ENCODE data around the gene ACOD1. TPM values are rescaled to one million over a fixed set of nuclear protein-coding genes. Genes with fewer than 3 reads are reported as not detected.
"Not testable (repeated sequence)": the region's sequence is repeated elsewhere in the genome, so short reads cannot be mapped to it uniquely, and the experiment has no call there.

The ACOD1 gene
- polyA plus RNA-seq, 3 donors, result not detected

DNA sequence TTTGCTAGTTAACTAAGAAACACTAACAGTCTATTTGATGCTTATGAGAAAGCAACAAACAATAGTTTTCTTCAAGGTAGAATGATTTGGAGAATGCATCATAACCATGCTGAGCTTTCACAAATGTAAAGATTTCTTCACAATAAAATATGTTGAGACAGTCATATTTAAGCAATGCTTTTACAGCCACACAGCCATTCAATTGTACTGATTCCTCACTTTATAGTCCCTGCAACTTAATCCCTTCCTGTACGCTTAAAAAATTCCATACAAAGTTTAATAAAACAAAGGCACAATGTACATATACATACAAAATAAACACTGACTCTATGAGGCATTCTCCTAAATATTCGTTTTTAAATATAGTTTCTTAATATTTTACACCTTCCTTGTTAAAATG is 4.7 kb upstream of the ACOD1 start:
- no peak for DNase-seq (ENCODE audit: extremely low read depth in 1 of 11, low read depth in 9 of 11, low spot score in 4 of 11)

DNA sequence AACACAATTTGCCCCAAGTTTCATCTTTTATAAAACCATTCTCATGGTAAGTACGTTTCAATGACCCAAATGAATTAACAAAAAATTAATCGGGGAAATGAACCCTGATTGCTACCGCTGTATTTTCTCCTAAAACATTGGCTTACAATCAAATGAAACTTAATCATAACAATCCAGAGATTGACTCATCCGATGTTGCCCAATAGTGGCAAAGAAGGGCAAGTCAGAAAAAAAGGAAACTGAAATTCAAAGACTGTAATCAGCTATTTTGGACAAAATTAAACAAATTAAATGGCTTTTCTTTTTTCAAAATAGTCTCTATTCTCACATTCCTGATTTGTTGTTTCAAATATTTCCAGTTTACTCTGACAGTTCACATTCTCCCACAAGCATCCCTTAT is 3.9 kb upstream of the ACOD1 start:
- DNase-seq (ENCODE audit: extremely low read depth in 1 of 11, low read depth in 9 of 11, low spot score in 4 of 11), result no peak

DNA sequence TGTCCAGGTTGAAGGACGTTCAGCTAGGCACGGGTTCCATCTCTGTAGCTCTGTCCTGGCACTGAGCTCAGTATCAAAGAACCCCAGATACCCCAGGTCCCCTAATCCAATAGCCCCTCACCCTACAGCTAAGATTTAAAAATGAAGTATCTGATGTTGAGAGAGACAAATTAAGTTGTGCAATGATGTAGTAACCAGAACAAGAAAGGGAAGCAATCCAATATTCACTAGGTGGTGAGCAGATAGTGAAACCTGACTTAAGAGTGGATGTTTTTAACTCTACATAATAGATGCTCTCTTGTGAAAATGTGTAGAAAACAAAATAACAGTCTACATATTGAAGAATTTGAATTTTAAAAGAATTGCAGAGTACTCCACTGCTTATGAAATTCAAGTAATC is 1.8 kb downstream of the ACOD1 start:
- no peak for DNase-seq (ENCODE audit: extremely low read depth in 1 of 11, low read depth in 9 of 11, low spot score in 4 of 11)

- no peak for DNase-seq (ENCODE audit: extremely low read depth in 1 of 11, low read depth in 9 of 11, low spot score in 4 of 11)
Measured at GRCh38 chr13:76953968-76954367, 5.7 kb downstream of the ACOD1 start.

GRCh38 chr13:76954538-76954937 is 6.2 kb downstream of the ACOD1 start:
- DNase-seq (ENCODE audit: extremely low read depth in 1 of 11, low read depth in 9 of 11, low spot score in 4 of 11), result no peak

- no peak for DNase-seq (ENCODE audit: extremely low read depth in 1 of 11, low read depth in 9 of 11, low spot score in 4 of 11)
Measured at GRCh38 chr13:76955193-76955592, 6.9 kb downstream of the ACOD1 start.

- DNase-seq (ENCODE audit: extremely low read depth in 1 of 11, low read depth in 9 of 11, low spot score in 4 of 11), result no peak
Measured at GRCh38 chr13:76955661-76956060, 7.3 kb downstream of the ACOD1 start.

GRCh38 chr13:76958841-76959432 is 10.6 kb downstream of the ACOD1 start:
- DNase-seq (ENCODE audit: extremely low read depth in 1 of 11, low read depth in 9 of 11, low spot score in 4 of 11), result no peak

DNA sequence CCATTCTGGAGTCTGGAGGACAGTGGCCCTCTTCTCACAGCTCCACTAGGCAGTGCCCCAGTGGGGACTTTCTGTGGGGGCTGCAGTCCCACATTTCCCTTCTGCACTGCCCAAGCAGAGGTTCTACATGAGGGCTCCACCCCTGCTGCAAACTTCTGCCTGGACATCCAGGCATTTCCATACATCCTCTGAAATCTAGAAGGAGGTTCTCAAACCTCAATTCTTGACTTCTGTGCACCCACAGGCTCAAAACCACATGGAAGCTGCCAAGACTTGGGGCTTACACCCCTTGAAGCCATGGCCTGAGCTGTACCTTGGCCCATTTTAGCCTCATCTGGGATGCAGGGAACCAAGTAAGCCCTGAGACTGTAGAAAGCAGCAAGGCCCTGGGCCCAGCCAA is 11.4 kb downstream of the ACOD1 start:
- DNase-seq (ENCODE audit: extremely low read depth in 1 of 11, low read depth in 9 of 11, low spot score in 4 of 11), result not testable (repeated sequence)

DNA sequence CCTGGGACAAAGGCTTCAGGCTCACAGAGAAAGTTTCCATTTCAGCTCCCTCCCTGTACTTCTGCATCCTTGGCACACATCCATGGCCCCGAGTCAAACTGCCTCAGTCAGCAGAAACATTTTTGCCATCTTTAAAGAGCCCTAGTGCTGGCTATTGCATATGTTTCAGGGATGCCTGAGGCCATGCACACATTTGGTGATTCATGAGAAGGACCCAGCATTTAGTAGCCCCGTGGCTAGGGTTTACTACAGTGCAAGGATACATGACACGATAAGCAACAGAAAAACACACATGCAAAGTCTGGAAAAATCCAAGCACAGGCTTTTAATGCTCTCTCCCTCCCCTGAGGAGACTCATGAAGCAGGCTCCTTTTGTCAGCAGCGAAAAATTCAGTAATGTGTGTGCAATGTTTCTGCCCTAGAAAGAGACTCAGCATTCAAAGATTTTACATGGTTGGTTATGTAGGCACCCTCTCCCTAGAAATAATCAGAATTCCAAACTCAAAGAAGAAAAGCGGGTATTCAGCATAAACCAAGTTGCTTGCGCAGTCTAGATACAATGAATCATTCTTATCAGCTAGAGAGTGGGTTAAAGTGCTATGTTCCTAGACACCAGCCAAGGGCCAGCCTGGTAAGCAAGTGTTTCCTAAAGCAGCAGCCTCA is 17.6 kb downstream of the ACOD1 start:
- DNase-seq (ENCODE audit: extremely low read depth in 1 of 11, low read depth in 9 of 11, low spot score in 4 of 11), result peak in 6 of 11 donors; percentile 25 to 37 (median 29)

DNA sequence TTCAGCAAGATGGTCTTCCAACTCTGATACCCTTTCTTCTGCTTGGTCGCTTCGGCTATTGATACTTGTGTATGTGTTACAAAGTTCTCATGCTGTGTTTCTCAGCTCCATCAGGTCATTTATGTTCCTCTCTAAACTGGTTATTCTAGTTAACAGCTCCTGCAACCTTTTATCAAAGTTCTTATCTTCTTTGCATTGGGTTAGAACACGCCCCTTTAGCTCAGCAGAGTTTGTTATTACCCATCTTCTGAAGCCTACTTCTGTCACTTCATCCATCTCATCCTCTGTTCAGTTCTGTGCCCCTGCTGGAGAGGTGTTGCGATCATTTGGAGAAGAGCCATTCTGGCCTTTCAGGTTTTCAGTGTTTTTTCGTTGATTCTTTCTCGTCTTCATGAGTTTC is 18.7 kb downstream of the ACOD1 start:
- DNase-seq (ENCODE audit: extremely low read depth in 1 of 11, low read depth in 9 of 11, low spot score in 4 of 11), result no peak

GRCh38 chr13:76968041-76968440 is 19.7 kb downstream of the ACOD1 start:
- DNase-seq (ENCODE audit: extremely low read depth in 1 of 11, low read depth in 9 of 11, low spot score in 4 of 11), result no peak

- DNase-seq (ENCODE audit: extremely low read depth in 1 of 11, low read depth in 9 of 11, low spot score in 4 of 11), result no peak
Measured at GRCh38 chr13:76969488-76970365, 21.4 kb downstream of the ACOD1 start.

DNA sequence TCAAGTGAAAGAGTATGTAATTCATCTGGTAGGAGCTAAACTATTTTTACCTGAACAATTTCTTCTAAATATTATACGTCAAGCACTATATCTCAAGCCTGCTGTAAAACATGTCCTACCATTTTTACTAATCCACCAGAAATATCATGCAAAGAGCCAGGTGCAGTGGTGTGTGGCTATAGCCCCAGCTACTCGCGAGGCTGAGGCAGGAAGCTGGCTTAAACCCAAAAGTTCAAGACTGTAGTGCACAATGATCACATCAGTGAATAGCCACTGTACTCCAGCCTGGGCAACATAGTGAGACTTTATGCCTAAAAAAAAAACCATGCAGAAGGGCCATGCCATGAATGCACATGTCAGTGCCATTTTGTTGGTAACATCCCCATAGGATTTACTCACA is 22.9 kb downstream of the ACOD1 start:
- DNase-seq (ENCODE audit: extremely low read depth in 1 of 11, low read depth in 9 of 11, low spot score in 4 of 11), result no peak

DNA sequence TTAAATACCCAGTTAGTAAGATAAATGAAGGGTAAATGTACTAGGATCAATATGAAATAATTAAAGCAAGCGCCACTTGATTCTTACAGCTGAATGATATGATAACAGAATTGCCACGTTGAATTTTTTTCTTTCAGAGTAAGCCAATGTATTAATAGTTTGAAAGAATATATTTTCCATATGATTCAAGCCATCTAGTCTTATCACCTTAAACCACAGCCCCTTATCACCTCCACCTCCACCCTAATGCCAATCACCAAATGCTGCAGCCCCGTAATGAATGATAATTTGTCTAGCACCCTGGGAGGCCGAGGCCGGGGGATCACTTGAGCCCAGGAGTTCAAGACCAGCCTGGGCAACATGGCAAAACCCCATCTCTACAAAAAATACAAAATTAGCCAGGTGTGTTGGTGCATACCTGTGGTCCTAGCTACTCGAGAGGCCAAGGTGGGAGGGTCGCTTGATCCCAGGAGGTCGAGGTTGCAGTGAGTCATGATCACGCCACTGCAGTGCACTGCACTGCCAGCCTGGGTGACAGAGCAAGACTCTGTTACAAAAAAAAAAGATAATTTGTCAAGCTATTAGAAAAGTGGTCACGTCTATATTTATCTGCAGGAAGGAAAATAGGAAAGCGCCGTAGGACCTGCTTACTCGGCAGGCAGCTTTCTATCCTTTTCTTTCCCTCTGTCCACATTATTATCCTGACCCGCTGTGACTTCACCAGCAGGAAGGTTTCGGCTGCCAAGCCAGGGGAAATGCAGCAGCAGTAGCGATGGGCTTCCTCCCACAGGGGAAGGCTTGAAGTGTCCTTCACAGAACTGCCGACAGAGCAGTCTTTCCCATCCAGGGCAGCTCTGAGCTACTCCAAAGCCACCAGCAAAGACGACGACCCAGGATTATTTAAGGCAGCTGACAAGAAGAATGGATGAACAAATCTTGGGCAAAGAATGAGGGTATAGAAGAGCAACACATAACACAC is 23.8 kb downstream of the ACOD1 start:
- no peak for DNase-seq (ENCODE audit: extremely low read depth in 1 of 11, low read depth in 9 of 11, low spot score in 4 of 11)

- no peak for DNase-seq (ENCODE audit: extremely low read depth in 1 of 11, low read depth in 9 of 11, low spot score in 4 of 11)
Measured at GRCh38 chr13:76973920-76974617, 25.8 kb downstream of the ACOD1 start.

- no peak for DNase-seq (ENCODE audit: extremely low read depth in 1 of 11, low read depth in 9 of 11, low spot score in 4 of 11)
Measured at GRCh38 chr13:76974618-76974975, 26.3 kb downstream of the ACOD1 start.

DNA sequence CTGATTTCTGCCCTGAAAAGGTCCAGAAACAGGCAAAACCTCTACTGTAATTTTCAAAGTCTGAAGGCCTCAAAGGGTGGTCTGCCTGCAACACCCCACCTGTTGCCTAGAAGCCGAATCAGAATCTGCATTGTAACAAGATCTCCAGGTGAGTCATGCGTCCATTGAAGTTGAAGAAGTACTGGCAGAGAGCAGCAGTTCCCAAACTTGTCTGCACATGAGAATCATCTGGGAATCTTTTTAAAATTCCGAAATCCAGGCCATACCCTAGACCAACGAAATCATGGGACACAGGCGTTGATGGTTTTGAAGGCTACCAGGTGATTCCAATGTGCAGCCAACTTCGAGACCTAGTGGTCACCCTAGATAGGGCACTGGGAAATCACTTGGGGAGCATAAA is 27.6 kb downstream of the ACOD1 start:
- no peak for DNase-seq (ENCODE audit: extremely low read depth in 1 of 11, low read depth in 9 of 11, low spot score in 4 of 11)

DNA sequence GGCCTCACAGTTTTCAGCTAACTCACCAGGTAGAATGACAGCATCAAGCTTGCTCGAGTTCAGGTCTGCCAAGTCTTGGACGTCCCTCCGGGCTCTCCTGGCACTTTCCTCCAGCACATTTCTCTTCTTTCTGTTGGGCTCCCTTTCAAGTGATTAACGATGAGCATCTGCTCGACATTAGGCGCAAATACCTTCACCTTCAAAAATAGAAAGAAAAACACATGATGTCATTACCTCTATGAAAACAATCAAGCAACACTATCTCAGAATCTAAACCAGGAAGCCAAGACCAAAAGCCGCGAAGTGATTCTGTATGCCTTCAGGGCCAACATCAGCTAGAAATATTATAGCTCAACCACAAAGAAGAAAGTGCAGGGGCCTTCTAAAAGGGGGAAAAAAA is 28.2 kb downstream of the ACOD1 start:
- no peak for DNase-seq (ENCODE audit: extremely low read depth in 1 of 11, low read depth in 9 of 11, low spot score in 4 of 11)

Measured in renal cortex interstitium (tissue), 11 donors.